Measurements from ENCODE around the gene LHX6.
A peak's percentile ranks its signal among the peaks of the same experiment; 100 is the strongest.

DNA sequence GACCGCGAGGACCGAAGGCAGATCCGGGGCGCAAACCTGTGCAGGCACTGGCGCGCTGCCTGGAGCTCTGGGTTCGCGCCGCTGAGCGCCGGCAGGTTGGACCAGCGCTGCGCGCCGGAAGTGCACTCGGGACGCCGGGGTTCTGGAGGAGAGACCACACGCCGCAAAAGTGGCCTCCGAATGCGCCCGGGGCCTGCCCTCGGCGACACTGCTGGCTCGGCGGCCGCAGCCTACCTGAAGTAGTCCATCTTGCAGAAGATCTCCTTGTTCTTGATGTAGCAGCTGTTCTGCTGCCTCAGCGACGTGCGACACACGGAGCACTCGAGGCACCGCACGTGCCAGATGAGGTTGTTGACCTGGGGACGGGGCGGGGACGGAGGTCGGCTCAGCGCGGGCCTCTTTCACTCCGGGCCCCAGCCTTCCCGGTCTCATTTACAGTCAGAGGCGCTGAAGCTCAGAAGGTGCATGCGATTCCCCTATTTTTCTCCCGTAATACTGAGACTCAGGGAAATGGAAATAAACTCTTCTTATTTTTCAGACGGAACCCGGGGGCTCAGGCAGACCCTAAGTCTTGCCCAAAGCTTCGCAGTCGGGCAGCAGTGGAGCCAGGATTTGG lies 2.5 kb downstream of the LHX6 start:
- TF ChIP-seq, protein P1, sequence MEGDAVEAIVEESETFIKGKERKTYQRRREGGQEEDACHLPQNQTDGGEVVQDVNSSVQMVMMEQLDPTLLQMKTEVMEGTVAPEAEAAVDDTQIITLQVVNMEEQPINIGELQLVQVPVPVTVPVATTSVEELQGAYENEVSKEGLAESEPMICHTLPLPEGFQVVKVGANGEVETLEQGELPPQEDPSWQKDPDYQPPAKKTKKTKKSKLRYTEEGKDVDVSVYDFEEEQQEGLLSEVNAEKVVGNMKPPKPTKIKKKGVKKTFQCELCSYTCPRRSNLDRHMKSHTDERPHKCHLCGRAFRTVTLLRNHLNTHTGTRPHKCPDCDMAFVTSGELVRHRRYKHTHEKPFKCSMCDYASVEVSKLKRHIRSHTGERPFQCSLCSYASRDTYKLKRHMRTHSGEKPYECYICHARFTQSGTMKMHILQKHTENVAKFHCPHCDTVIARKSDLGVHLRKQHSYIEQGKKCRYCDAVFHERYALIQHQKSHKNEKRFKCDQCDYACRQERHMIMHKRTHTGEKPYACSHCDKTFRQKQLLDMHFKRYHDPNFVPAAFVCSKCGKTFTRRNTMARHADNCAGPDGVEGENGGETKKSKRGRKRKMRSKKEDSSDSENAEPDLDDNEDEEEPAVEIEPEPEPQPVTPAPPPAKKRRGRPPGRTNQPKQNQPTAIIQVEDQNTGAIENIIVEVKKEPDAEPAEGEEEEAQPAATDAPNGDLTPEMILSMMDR (IDR thresholded peaks at IDR 0.05; ENCODE audit: poor library complexity, severe bottlenecking), result no peak
- peak; percentile 94 for TF ChIP-seq EZH2 (IDR thresholded peaks at IDR 0.05; ENCODE audit: borderline replicate concordance, insufficient read depth, low read length, poor library complexity, severe bottlenecking)
